Stimulated activated CD4-positive, alpha-beta T cell treated with anti-CD3 and anti-CD28 coated beads, Interleukin-1b, Interleukin-23, amount 100 ng/mL, for 1 hour (primary cell): Measurements from ENCODE around the gene NANP.

Experiments used
- DNase-seq, 2 donors: peaks; one replicate each; pipeline ENCODE4 v3.0.0-alpha.2; 2020; ENCODE audit warnings: low read depth in 2 of 2

NANP gene

GRCh38 chr20:25571240-25571639 is 52.6 kb downstream of the NANP start:
- DNase-seq: no peak

GRCh38 chr20:25570148-25570530 is 53.7 kb downstream of the NANP start:
- no peak for DNase-seq

GRCh38 chr20:25567286-25567685 is 56.5 kb downstream of the NANP start:
- no peak for DNase-seq

DNA sequence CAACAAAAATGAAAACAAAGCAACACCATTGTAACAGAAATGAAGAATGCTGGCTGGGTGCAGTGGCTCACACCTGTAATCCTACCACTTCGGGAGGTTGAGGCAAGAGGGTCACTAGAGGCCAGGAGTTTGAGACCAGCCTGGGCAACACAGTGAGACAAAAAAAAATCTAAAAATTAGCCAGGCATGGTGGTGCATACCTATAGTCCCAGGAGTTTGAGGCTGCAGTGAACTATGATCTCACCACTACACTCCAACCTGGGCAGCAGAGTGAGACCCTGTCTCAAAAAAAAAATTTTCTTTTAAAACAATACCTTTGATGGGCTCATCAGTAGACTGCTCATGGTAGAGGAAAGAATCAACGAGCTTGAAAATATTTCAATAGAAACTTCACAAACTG is 57.0 kb downstream of the NANP start:
- no peak for DNase-seq

DNA sequence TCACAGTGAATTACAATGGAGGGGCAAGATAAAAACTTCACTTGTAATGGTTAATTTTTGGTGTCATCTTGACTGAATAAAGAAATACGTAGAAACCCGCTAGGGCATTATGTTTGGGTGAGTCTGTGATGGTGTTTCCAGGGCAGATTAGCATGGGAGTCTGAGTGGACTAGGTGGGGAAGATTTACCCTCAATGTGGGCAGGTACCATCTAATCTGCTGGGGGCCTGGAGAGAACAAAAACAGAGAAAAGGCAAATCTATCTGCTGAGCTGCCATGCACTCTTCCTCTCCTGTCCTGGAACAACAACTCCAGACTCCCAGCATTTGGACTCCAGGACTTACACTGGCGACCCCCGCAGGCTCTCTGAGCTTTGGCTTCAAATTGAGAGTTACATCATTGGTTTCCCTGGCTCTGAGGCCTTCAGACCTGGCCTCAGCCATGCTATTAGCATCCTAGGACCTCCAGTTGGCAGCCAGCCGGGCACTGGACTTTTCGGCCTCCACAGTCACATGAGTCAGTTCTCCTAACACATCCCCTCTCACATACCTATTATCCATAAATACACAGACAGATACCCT is 58.1 kb downstream of the NANP start:
- no peak for DNase-seq

GRCh38 chr20:25563876-25564275 is 59.9 kb downstream of the NANP start:
- DNase-seq: no peak

DNA sequence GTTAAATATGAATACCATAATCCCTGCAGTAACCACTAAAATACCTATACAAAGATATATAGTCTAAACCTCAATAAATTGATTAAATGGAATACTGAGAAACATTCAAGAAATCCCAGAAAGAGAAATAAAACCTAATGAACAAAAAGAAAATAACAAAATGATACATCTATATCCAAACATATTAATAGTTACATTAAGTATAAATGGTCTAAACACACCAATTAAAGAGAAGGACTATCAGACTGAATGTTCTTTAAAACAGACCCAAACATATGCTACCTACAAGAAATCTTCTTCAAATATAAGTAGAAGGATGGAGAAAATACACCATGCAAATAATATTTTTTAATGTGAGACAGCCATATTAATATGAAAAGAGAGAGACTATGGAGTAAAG is 60.5 kb downstream of the NANP start:
- no peak for DNase-seq
